HEK293 (cell line): ENCODE results near the gene ARHGEF12.

Source experiments
- CTCF ChIP-seq: fragments of 450-650 bp; formaldehyde crosslinking; IDR thresholded peaks from 2 replicates; pipeline ENCODE4 v1.5.1; 2016; ENCODE audit warnings: missing biosample characterization, missing genetic modification characterization
- ZBTB1 ChIP-seq: fragments of 450-650 bp; formaldehyde crosslinking; IDR thresholded peaks from 2 replicates; pipeline ENCODE4 v1.5.1; 2016; ENCODE audit warnings: missing biosample characterization, missing genetic modification characterization
- ZNF629 ChIP-seq: fragments of 450-650 bp; formaldehyde crosslinking; IDR thresholded peaks from 2 replicates; pipeline ENCODE4 v1.5.1; 2017; ENCODE audit warnings: missing biosample characterization, missing genetic modification characterization

- TF ChIP-seq CTCF (no peak), ZNF629 (tag by site-specific recombination) (no peak), ZBTB1 (tag by site-specific recombination) (no peak)
These were observed 38.9 kb downstream of the ARHGEF12 start for GRCh38 chr11:120375076-120375475.
